AG10803 (cell line): ENCODE measurements around the gene RBM15.

Source experiments
- DNase-seq: peaks from one replicate; pipeline ENCODE4 v3.0.0; 2010; ENCODE audit warnings: low read depth
- H3K4me3 ChIP-seq: 2 replicates; pipeline ENCODE4 v1.5.1; 2011; ENCODE audit warnings: mild to moderate bottlenecking, low read length, control low read depth
- TF ChIP-seq, protein P1 (sequence below): conservative IDR thresholded peaks from 2 replicates; pipeline ENCODE4 v1.5.1; 2011; ENCODE audit warnings: mild to moderate bottlenecking, low read length, control low read depth, inconsistent platforms

The RBM15 gene

GRCh38 chr1:110387048-110387754 lies 48.0 kb downstream of the RBM15 start:
- no peak overlapping the region for H3K4me3 ChIP-seq
- DNase-seq, result no peak
- TF ChIP-seq, protein P1, sequence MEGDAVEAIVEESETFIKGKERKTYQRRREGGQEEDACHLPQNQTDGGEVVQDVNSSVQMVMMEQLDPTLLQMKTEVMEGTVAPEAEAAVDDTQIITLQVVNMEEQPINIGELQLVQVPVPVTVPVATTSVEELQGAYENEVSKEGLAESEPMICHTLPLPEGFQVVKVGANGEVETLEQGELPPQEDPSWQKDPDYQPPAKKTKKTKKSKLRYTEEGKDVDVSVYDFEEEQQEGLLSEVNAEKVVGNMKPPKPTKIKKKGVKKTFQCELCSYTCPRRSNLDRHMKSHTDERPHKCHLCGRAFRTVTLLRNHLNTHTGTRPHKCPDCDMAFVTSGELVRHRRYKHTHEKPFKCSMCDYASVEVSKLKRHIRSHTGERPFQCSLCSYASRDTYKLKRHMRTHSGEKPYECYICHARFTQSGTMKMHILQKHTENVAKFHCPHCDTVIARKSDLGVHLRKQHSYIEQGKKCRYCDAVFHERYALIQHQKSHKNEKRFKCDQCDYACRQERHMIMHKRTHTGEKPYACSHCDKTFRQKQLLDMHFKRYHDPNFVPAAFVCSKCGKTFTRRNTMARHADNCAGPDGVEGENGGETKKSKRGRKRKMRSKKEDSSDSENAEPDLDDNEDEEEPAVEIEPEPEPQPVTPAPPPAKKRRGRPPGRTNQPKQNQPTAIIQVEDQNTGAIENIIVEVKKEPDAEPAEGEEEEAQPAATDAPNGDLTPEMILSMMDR, result no peak

DNA sequence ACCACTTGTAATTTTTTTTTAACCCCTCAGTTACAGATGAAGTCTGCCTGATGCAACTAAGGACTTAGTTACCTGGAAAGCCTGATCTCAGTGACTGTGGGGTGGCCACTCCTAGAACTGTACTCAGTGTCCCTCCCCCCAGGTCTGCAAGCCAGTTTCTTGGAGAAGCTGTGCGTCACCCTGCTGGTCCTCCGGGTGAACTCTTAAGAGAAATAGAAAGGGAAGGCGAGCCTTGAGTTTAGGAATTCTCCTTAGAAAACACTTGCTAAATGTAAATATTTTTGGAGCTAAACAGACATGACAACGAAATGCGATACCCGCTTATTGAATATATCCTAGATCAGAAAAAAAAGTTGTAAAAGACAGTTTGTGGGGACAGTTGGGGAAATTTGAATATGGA lies 50.9 kb downstream of the RBM15 start:
- H3K4me3 ChIP-seq, result peak overlapping the region; percentile 21
- peak; percentile 76 for DNase-seq
- TF ChIP-seq, protein P1, result peak; percentile 8; the same call in 1 of the 2 replicates

DNA sequence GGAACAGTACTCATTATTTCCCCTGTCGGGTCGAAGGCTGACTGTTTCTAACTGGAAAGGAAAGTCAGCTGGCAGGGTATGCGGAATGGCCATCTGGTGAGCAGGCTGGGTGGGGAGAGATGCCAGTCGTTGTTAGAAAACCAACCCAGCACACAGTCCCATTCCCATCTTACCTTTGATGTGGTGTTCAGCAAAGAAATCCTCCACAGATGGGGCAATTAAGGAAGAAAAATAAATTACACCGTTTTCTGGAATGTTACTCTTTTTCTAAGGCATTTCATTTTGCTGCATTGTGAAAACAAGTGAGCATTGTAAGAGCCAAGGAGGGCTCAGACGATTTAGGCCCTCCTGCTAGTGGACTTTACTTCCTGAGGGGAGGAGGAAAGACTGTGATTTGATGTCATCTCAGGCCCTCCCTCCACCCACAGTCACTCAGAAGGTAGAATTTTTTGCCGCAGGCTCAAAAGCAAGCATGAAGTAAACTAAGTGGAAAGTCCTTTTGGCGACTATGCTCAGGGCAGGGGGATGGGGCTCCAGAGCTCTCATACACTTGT lies 51.6 kb downstream of the RBM15 start, which contains the start of gene SLC16A4:
Gene SLC16A4, minus strand, starts transcription at position 335 of the 554 bp plus-strand sequence. CDS start 1,703 bp downstream, outside the sequence.
- peak within 1 kb of the TSS; percentile 21 for H3K4me3 ChIP-seq
- DNase-seq, result peak; percentile 94
- TF ChIP-seq, protein P1, result no peak

DNA sequence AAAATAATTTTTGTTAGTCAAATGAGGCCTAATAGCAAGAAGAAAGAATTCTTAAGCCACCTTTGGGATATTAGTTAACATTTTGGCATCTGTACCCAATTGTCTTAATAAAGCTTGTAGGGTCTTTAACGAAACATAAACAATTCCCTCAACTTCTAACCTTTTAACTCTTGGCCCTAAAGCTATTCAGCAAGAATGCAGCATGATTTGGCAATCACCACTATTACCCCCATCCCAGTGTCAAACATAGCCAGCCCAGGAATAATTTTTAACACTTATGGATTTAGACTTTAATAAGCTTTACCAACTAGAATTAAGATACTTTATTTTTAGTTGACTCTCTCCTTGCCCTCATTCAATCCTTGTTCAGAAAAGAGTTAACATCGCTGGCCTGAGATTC lies 54.1 kb downstream of the RBM15 start:
- TF ChIP-seq, protein P1, result no peak
- H3K4me3 ChIP-seq, result no peak overlapping the region
- no peak for DNase-seq

DNA sequence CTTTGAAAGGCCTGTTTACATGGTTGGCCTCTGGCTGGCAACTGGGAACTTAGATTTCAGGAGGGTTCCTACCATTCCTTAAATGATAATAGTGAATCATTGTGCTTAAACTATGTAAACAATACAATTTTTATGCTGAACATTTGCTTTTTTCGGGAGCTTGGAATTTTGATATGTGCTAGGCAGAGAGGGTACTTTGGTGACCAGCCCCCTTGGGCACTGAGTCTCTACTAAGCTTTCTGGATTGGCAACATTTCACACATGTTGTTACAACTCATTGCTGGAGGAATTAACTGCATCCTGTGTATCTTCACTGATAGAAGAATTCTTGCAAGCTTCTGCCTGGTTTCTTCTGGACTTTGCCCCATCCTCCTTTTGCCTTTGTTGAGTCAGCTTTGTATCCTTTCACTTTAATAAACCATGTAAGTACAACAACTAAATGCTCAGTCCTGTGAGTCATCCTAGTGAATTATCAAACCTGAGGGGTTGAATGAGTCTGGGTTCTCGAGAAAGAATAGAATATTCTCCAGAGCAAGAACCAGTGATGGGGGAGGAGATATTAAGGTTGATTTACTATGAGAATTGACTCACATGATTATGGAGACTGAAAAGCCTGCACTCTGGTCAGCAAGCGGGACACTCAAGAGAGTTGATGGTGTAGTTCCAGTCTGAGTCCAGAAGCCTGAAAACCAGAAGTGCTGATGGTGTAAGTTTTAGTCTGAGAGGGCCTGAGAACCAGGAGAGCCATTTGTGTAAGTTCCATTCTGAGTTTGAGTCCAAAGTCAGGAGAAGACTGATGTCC lies 54.7 kb downstream of the RBM15 start:
- DNase-seq, result peak; percentile 85
- no peak overlapping the region for H3K4me3 ChIP-seq
- TF ChIP-seq, protein P1, result no peak

DNA sequence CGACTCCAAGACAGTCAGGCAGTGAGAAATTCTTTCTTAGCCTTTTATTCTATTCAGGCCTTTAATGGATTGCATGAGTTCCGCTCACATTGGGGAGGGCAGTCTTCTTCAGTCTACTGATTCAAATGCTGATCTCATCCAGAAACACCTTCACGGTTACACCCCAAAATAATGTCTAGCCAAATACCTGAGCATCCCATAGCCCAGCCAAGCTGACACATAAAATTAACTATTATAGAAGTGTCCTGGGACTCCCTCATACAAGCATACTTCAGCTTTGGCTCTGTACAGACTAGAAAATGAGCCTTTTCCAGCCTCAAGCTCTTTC lies 55.3 kb downstream of the RBM15 start:
- TF ChIP-seq, protein P1, result no peak
- DNase-seq, result no peak
- H3K4me3 ChIP-seq, result no peak overlapping the region
